Endothelial cell of umbilical vein (primary cell): ENCODE results near the gene GH1. TPM values are rescaled to one million over a fixed set of nuclear protein-coding genes. Genes with fewer than 3 reads are reported as not detected.

ENCODE experiments used
- BruUV-seq: library from RNA; stranded (reverse); fragments of 400-500 nt; replicated peaks from 2 replicates; lab custom pipeline; 2021; lab: Mats Ljungman, UMichigan
- CTCF ChIA-PET: fragments of 300-600, 350-600 bp; sonication (Branson Sonifier 250); formaldehyde crosslinking; loops from one replicate; lab custom pipeline; 2021; ENCODE audit warnings: antibody characterized with exemption, inconsistent platforms; lab: Charles Lee
- POLR2A ChIA-PET: fragments of 300-600, 350-600 bp; sonication (Branson Sonifier 250); formaldehyde crosslinking; loops from one replicate; lab custom pipeline; 2021; ENCODE audit warnings: antibody characterized with exemption, inconsistent platforms; lab: Charles Lee
- DNase-seq: peaks from one replicate; pipeline ENCODE4 v3.0.0-alpha.2; 2011; ENCODE audit warnings: low read depth, low spot score
- FAIRE-seq: peaks from 2 replicates; lab custom pipeline; 2011; peaks lifted over from hg19 to GRCh38; lab: Jason Lieb, UNC
- H2AFZ ChIP-seq: 2 replicates; pipeline ENCODE4 v1.6.0; 2012; ENCODE audit warnings: low read depth, low read length, control low read depth, inconsistent platforms
- H3K27ac ChIP-seq: 2 replicates; pipeline ENCODE4 v1.5.1; 2011; ENCODE audit warnings: low read depth, mild to moderate bottlenecking, control low read depth, low read length, moderate library complexity; ENCODE audit not compliant: insufficient read depth
- H3K27me3 ChIP-seq, 2 experiments: 2 replicates each; pipeline versions ENCODE4 v1.6.0 to v1.6.1; 2011; ENCODE audit warnings: low read length in 2 of 2, mixed read lengths in 1 of 2; ENCODE audit not compliant: control insufficient read depth in 2 of 2, insufficient read depth in 2 of 2
- H3K36me3 ChIP-seq, 2 experiments: 2 replicates in 1 of 2; 3 replicates in 1 of 2; pipeline ENCODE4 v1.5.1; 2011; ENCODE audit warnings: low read length in 2 of 2, mild to moderate bottlenecking in 1 of 2, moderate library complexity in 1 of 2; ENCODE audit not compliant: control insufficient read depth in 2 of 2, insufficient read depth in 2 of 2; ENCODE audit errors: extremely low read depth in 1 of 2
- H3K4me1 ChIP-seq: 3 replicates; pipeline ENCODE4 v1.5.1; 2011; ENCODE audit warnings: mild to moderate bottlenecking, low read length; ENCODE audit not compliant: control insufficient read depth, insufficient read depth; ENCODE audit errors: extremely low read depth
- H3K4me2 ChIP-seq: 2 replicates; pipeline ENCODE4 v1.6.1; 2011; ENCODE audit warnings: low read length, control low read depth, mixed read lengths; ENCODE audit not compliant: insufficient read depth
- H3K4me3 ChIP-seq, 3 experiments: fragments of 200-600 bp in 1 of 3; sonication (generic), shearing (Covaris generic) in 1 of 3; replicated peaks in 1 of 3; 2 replicates each; pipeline ENCODE4 v1.5.1; 2011 to 2016; ENCODE audit warnings: control low read depth in 3 of 3, low read length in 3 of 3, mild to moderate bottlenecking in 2 of 3, inconsistent platforms in 1 of 3, low read depth in 1 of 3, moderate library complexity in 1 of 3; ENCODE audit not compliant: insufficient read depth in 1 of 3
- H3K79me2 ChIP-seq: 2 replicates; pipeline ENCODE4 v1.6.0; 2012; ENCODE audit warnings: low read length, inconsistent platforms; ENCODE audit not compliant: control insufficient read depth, insufficient read depth
- H3K9ac ChIP-seq: replicated peaks from 2 replicates; pipeline ENCODE3; 2011; ENCODE audit warnings: low read length, control low read depth; ENCODE audit not compliant: insufficient read depth; ENCODE audit errors: extremely low read depth
- H3K9me1 ChIP-seq: replicated peaks from 3 replicates; pipeline ENCODE4 v1.6.0; 2011; ENCODE audit warnings: mild to moderate bottlenecking, low read length; ENCODE audit not compliant: control insufficient read depth, insufficient read depth; ENCODE audit errors: extremely low read depth
- H3K9me3 ChIP-seq: replicated peaks from 2 replicates; pipeline ENCODE4 v1.5.1; 2012; ENCODE audit warnings: low read length, inconsistent platforms; ENCODE audit not compliant: control insufficient read depth, insufficient read depth
- H4K20me1 ChIP-seq: replicated peaks from 2 replicates; pipeline ENCODE3; 2011; ENCODE audit warnings: mild to moderate bottlenecking, low read length; ENCODE audit not compliant: control insufficient read depth, insufficient read depth; ENCODE audit errors: extremely low read depth
- CTCF ChIP-seq, 2 donors: IDR thresholded peaks; 1 replicate in 1 of 2; 2 replicates in 1 of 2; pipeline ENCODE4 v1.5.1; 2011; ENCODE audit warnings: low read length in 2 of 2, mild to moderate bottlenecking in 2 of 2, moderate library complexity in 2 of 2, control low read depth in 1 of 2, inconsistent platforms in 1 of 2, low read depth in 1 of 2; ENCODE audit not compliant: insufficient read depth in 1 of 2; ENCODE audit errors: extremely low read depth in 1 of 2
- EZH2 ChIP-seq: IDR thresholded peaks from 2 replicates; pipeline ENCODE4 v1.6.1; 2012; ENCODE audit warnings: borderline replicate concordance, low read depth, mild to moderate bottlenecking, moderate library complexity, low read length, inconsistent platforms; ENCODE audit not compliant: severe bottlenecking
- FOS ChIP-seq: IDR thresholded peaks from 2 replicates; pipeline ENCODE4 v1.6.1; 2011; ENCODE audit warnings: mild to moderate bottlenecking, low read length, moderate library complexity, borderline replicate concordance; ENCODE audit not compliant: insufficient read depth
- GATA2 ChIP-seq: IDR thresholded peaks from 2 replicates; pipeline ENCODE4 v1.7.0; 2011; ENCODE audit warnings: low read depth, mild to moderate bottlenecking, moderate library complexity, mixed read lengths, low read length; ENCODE audit not compliant: insufficient read length, insufficient read depth
- JUN ChIP-seq: IDR thresholded peaks from 2 replicates; pipeline ENCODE4 v1.6.1; 2011; ENCODE audit warnings: borderline replicate concordance, low read depth; ENCODE audit not compliant: insufficient read length, insufficient read depth
- MAX ChIP-seq: IDR thresholded peaks from 2 replicates; pipeline ENCODE4 v1.6.1; 2011; ENCODE audit not compliant: insufficient read depth, insufficient read length
- MYC ChIP-seq: IDR thresholded peaks from one replicate; pipeline ENCODE4 v1.6.1; 2011; ENCODE audit warnings: mild to moderate bottlenecking, low read depth, low read length
- POLR2A ChIP-seq: IDR thresholded peaks from 2 replicates; pipeline ENCODE4 v1.6.1; 2012; ENCODE audit warnings: low read depth, mild to moderate bottlenecking, control low read depth, low read length
- POLR2AphosphoS5 ChIP-seq: IDR thresholded peaks from 2 replicates; pipeline ENCODE4 v1.6.1; 2012; ENCODE audit warnings: low read depth, mild to moderate bottlenecking, control low read depth, low read length, moderate library complexity; ENCODE audit not compliant: insufficient read depth
- dilution Hi-C: fragments of 300-500 bp; cut with MboI; formaldehyde crosslinking; loops from one replicate; pipeline ENCODE4 v1.15.0; 2019; ENCODE audit warnings: low sequenced_read_pairs; ENCODE audit not compliant: extremely low pct_ligation_motif_present
- intact Hi-C: fragments of 100-400 bp; cut with micrococcal nuclease; formaldehyde crosslinking; loops from one replicate; pipeline ENCODE4 v1.10.0; 2022
- polyA plus RNA-seq, 4 experiments: library from polyadenylated mRNA; depleted of rRNA in 3 of 4; stranded (reverse) in 3 of 4; unstranded in 1 of 4; fragments of >200 nt; gene quantifications; 2 replicates each; pipeline versions ENCODE4 v1.2.1 to v1.2.3, GENCODE V29; 2011 to 2012; ENCODE audit warnings: missing spikeins in 1 of 4
- total RNA-seq: library from RNA; stranded (reverse); gene quantifications from 2 replicates; pipeline ENCODE4 v1.2.3, GENCODE V29; 2021

The GH1 gene
- total and polyA plus RNA-seq, 2 donors (not counting 3 experiments of a cell fraction or from before 2014, with no cell fraction given) = not detected

GRCh38 chr17:63961355-63962212 lies 42.9 kb upstream of the GH1 start:
- no peak overlapping the region for H3K4me3 ChIP-seq
- no peak overlapping the region for H3K4me2 ChIP-seq
- H3K27me3 ChIP-seq = no peaks in the 10 kb centered on the region

GRCh38 chr17:63960430-63960829 lies 41.8 kb upstream of the GH1 start:
- H3K4me2 ChIP-seq = no peak overlapping the region
- TF ChIP-seq EZH2 = no peak
- no peak for TF ChIP-seq MYC
- no peak for TF ChIP-seq FOS
- no peak for TF ChIP-seq GATA2
- TF ChIP-seq POLR2A = no peak
- no peak for TF ChIP-seq MAX
- no peak for TF ChIP-seq JUN
- no peak for TF ChIP-seq POLR2AphosphoS5
- TF ChIP-seq CTCF (IDR thresholded peaks at IDR 0.05; ENCODE audit: extremely low read depth in 1 of 2, insufficient read depth in 1 of 2, low read depth in 1 of 2, low read length in 2 of 2) = no peak
- H3K9ac ChIP-seq = no peak overlapping the region
- no peaks in the 10 kb centered on the region for H3K9me3 ChIP-seq
- ChIA-PET POLR2A (no interaction called here), CTCF (interaction anchor here (2.4 to 7.0 kb wide), 2 partner anchors 9 to 14 kb away, joined by 8 to 50 read pairs; no protein-coding TSS in a partner anchor)
- dilution Hi-C loops = no loop called here
- no peak overlapping the region for H2AFZ ChIP-seq
- no peaks in the 10 kb centered on the region for H3K9me1 ChIP-seq
- no peak overlapping the region for H3K27ac ChIP-seq
- H4K20me1 ChIP-seq = no peaks in the 10 kb centered on the region
- BruUV-seq = no TSS peak
- H3K36me3 ChIP-seq = no peaks in the 10 kb centered on the region
- H3K4me3 ChIP-seq = no peak overlapping the region
- FAIRE-seq = no peak
- H3K4me1 ChIP-seq = no peaks in the 10 kb centered on the region
- intact Hi-C loops = no loop called here
- H3K79me2 ChIP-seq = no peaks in the 10 kb centered on the region
- no peak for DNase-seq
- no peaks in the 10 kb centered on the region for H3K27me3 ChIP-seq

More at GRCh38 chr17:63961355-63962212, 42.9 kb upstream of the GH1 start:
- no peaks in the 10 kb centered on the region for H3K36me3 ChIP-seq
- dilution Hi-C loops (no loop called here), intact Hi-C loops (no loop called here)
- POLR2A ChIA-PET = no interaction called here
- FAIRE-seq (peak; percentile 66), DNase-seq (peak; percentile 70)
- CTCF ChIA-PET = interaction anchor here (1.1 to 2.4 kb wide), 4 partner anchors 8 to 42 kb away, joined by 4 to 11 read pairs (median 6); no protein-coding TSS in a partner anchor
- H4K20me1 ChIP-seq = no peaks in the 10 kb centered on the region
- no peak overlapping the region for H3K9ac ChIP-seq
- H3K9me1 ChIP-seq = no peaks in the 10 kb centered on the region
- no peaks in the 10 kb centered on the region for H3K79me2 ChIP-seq
- H3K4me1 ChIP-seq = no peaks in the 10 kb centered on the region
- no peaks in the 10 kb centered on the region for H3K9me3 ChIP-seq
- H3K27ac ChIP-seq = no peak overlapping the region
- no TSS peak for BruUV-seq
- TF ChIP-seq FOS = no peak
- no peak for TF ChIP-seq MAX
- TF ChIP-seq POLR2A = no peak
- no peak for TF ChIP-seq POLR2AphosphoS5
- H2AFZ ChIP-seq = peak overlapping the region; percentile 41
